ENCODE measurements around the gene NUDT19. TPM values are rescaled to one million over a fixed set of nuclear protein-coding genes. Genes with fewer than 3 reads are reported as not detected.

NUDT19 gene
- total and polyA plus RNA-seq, 9 of the 15 experiments (the other 6 are each of a cell fraction or from before 2014, with no cell fraction given): 9.6 to 38.6 (median 14.4) TPM

GRCh38 chr19:32686847-32687475 is 4.7 kb upstream of the NUDT19 start:
- Histone ChIP-seq H3K9ac (ENCODE audit: insufficient read depth in 1 of 2, low read depth in 2 of 2, low read length in 2 of 2) (no peak overlapping the region), H3K9me1 (ENCODE audit: control insufficient read depth, insufficient read depth, low read length) (no peaks in the 10 kb centered on the region), H3K4me3 (no peak overlapping the region), H2AFZ (ENCODE audit: low read depth, low read length) (peak overlapping the region; percentile 64), H3K27ac (ENCODE audit: extremely low read depth, low read depth, low read length) (0 out of 3 replicates have a peak overlapping the region, but pooled peaks have one; percentile 7), H3K9me3 (replicated peaks; ENCODE audit: control insufficient read depth, insufficient read depth, low read depth, low read length) (no peaks in the 10 kb centered on the region), H3K27me3 (ENCODE audit: control insufficient read depth in 2 of 2, insufficient read depth in 2 of 2, low read length in 2 of 2) (no peaks in the 10 kb centered on the region), H3K4me2 (ENCODE audit: insufficient read depth, low read length) (no peak overlapping the region), H3K4me1 (replicated peaks in 1 of 2; ENCODE audit: control insufficient read depth in 2 of 2, insufficient read depth in 2 of 2, low read length in 2 of 2) (peaks cover 22 to 28% of the 10 kb centered on the region in 2 experiments; a peak in 4 of 5 replicates), H3K36me3 (ENCODE audit: control insufficient read depth, insufficient read depth, low read length) (no peaks in the 10 kb centered on the region), H4K20me1 (replicated peaks; ENCODE audit: control insufficient read depth, insufficient read depth, low read length) (no peaks in the 10 kb centered on the region), H3K79me2 (ENCODE audit: control insufficient read depth, insufficient read depth, low read length) (peaks cover 28% of the 10 kb centered on the region)
- ChIA-PET CTCF (ENCODE audit: low intra/inter-chr PET ratio) (no interaction called here), POLR2A (no interaction called here)
- FAIRE-seq: no peak
- intact Hi-C loops (cut with micrococcal nuclease) (loop anchor here (1.0 kb wide), 1 partner anchor 12 kb away; the partner anchor contains the start of genes ANKRD27 and RGS9BP), in situ Hi-C loops (cut with MboI) (no loop called here)
- no TSS peak for BruUV-seq (replicated peaks)
- 69% methylated on average over 6 of the region's 6 CpGs for WGBS (ENCODE audit: insufficient coverage, low coverage, missing lambda C conversion rate)
- DNase-seq (ENCODE audit: extremely low read depth in 1 of 4, low spot score in 3 of 4): no peak
- no peak for ATAC-seq
- TF ChIP-seq NR2C2 (CRISPR knock-in tag; IDR thresholded peaks at IDR 0.05) (no peak), NR2C2 (tag; IDR thresholded peaks at IDR 0.05) (peak; percentile 50; the same call in 1 of the 2 replicates), MAFG (tag; conservative IDR thresholded peaks at IDR 0.05) (peak; percentile 20; the same call in 1 of the 2 replicates), ZNF707 (CRISPR knock-in tag; conservative IDR thresholded peaks at IDR 0.05) (peak; percentile 78), CCNT2 (IDR thresholded peaks at IDR 0.05; ENCODE audit: borderline replicate concordance, extremely low read depth, insufficient read length, low read depth, low read length) (no peak), ELF1 (tag; IDR thresholded peaks at IDR 0.05) (no peak), GMEB1 (CRISPR knock-in tag; IDR thresholded peaks at IDR 0.05) (peak; percentile 69), ZNF561 (CRISPR knock-in tag; conservative IDR thresholded peaks at IDR 0.05) (peak; percentile 66; the same call in 1 of the 2 replicates), E2F3 (CRISPR knock-in tag; IDR thresholded peaks at IDR 0.05) (peak; percentile 95), ZNF232 (CRISPR knock-in tag; IDR thresholded peaks at IDR 0.05) (no peak), EZH2 (IDR thresholded peaks at IDR 0.05; ENCODE audit: borderline replicate concordance, low read depth, low read length) (no peak), HOXB6 (CRISPR knock-in tag; IDR thresholded peaks at IDR 0.05; ENCODE audit: borderline replicate concordance) (no peak), PRPF4 (IDR thresholded peaks at IDR 0.05; ENCODE audit: insufficient read depth, low read depth, low read length, poor library complexity, severe bottlenecking) (no peak)
- TF ChIP-seq, protein P1, sequence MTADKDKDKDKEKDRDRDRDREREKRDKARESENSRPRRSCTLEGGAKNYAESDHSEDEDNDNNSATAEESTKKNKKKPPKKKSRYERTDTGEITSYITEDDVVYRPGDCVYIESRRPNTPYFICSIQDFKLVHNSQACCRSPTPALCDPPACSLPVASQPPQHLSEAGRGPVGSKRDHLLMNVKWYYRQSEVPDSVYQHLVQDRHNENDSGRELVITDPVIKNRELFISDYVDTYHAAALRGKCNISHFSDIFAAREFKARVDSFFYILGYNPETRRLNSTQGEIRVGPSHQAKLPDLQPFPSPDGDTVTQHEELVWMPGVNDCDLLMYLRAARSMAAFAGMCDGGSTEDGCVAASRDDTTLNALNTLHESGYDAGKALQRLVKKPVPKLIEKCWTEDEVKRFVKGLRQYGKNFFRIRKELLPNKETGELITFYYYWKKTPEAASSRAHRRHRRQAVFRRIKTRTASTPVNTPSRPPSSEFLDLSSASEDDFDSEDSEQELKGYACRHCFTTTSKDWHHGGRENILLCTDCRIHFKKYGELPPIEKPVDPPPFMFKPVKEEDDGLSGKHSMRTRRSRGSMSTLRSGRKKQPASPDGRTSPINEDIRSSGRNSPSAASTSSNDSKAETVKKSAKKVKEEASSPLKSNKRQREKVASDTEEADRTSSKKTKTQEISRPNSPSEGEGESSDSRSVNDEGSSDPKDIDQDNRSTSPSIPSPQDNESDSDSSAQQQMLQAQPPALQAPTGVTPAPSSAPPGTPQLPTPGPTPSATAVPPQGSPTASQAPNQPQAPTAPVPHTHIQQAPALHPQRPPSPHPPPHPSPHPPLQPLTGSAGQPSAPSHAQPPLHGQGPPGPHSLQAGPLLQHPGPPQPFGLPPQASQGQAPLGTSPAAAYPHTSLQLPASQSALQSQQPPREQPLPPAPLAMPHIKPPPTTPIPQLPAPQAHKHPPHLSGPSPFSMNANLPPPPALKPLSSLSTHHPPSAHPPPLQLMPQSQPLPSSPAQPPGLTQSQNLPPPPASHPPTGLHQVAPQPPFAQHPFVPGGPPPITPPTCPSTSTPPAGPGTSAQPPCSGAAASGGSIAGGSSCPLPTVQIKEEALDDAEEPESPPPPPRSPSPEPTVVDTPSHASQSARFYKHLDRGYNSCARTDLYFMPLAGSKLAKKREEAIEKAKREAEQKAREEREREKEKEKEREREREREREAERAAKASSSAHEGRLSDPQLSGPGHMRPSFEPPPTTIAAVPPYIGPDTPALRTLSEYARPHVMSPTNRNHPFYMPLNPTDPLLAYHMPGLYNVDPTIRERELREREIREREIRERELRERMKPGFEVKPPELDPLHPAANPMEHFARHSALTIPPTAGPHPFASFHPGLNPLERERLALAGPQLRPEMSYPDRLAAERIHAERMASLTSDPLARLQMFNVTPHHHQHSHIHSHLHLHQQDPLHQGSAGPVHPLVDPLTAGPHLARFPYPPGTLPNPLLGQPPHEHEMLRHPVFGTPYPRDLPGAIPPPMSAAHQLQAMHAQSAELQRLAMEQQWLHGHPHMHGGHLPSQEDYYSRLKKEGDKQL (CRISPR knock-in tag; IDR thresholded peaks at IDR 0.05; ENCODE audit: borderline replicate concordance): no peak

Measured in K562 (cell line).